HG03354 (cell line): Measurements from ENCODE around the gene CYSRT1.
"Not testable (repeated sequence)": the region's sequence is repeated elsewhere in the genome, so short reads cannot be mapped to it uniquely, and the experiment has no call there.

Experiments
- ATAC-seq: cut with Tn5 transposase; IDR thresholded peaks from one replicate; pipeline ENCODE4 v1.9.1; 2021; ENCODE audit warnings: mild to moderate bottlenecking; ENCODE audit not compliant: unreplicated experiment, poor library complexity, severe bottlenecking

Gene CYSRT1

GRCh38 chr9:137245450-137246421 is 20.8 kb downstream of the CYSRT1 start:
- no peak for ATAC-seq

GRCh38 chr9:137247135-137247915 is 22.4 kb downstream of the CYSRT1 start:
- ATAC-seq: no peak

GRCh38 chr9:137247916-137248175 is 22.9 kb downstream of the CYSRT1 start:
- no peak for ATAC-seq

GRCh38 chr9:137250329-137251193 is 25.6 kb downstream of the CYSRT1 start:
- ATAC-seq: no peak

- ATAC-seq: no peak
Observed at GRCh38 chr9:137251194-137251461, 26.2 kb downstream of the CYSRT1 start, which contains the start of gene STPG3. Gene STPG3, plus strand, starts transcription at chr9:137251286. Its CDS starts 1 bp downstream, at chr9:137251287.

- no peak for ATAC-seq
Observed at GRCh38 chr9:137251490-137252268, 26.7 kb downstream of the CYSRT1 start.

- no peak for ATAC-seq
Observed at GRCh38 chr9:137252555-137253506, 27.9 kb downstream of the CYSRT1 start.

- ATAC-seq: no peak
Observed at GRCh38 chr9:137253717-137254623, 29.0 kb downstream of the CYSRT1 start.

- peak; percentile 85 for ATAC-seq
Observed at GRCh38 chr9:137254624-137255447, 29.9 kb downstream of the CYSRT1 start, which contains the start of gene NELFB. Gene NELFB, plus strand, starts transcription at chr9:137255327.

GRCh38 chr9:137255448-137256114 is 30.6 kb downstream of the CYSRT1 start:
- peak; percentile 43 for ATAC-seq

- ATAC-seq: no peak
Observed at GRCh38 chr9:137256362-137256761, 31.4 kb downstream of the CYSRT1 start.

GRCh38 chr9:137256856-137257255 is 31.9 kb downstream of the CYSRT1 start:
- no peak for ATAC-seq

GRCh38 chr9:137262173-137262908 is 37.4 kb downstream of the CYSRT1 start:
- not testable (repeated sequence) for ATAC-seq

- ATAC-seq: no peak
Observed at GRCh38 chr9:137262909-137263285, 37.9 kb downstream of the CYSRT1 start.

GRCh38 chr9:137263506-137263905 is 38.5 kb downstream of the CYSRT1 start:
- ATAC-seq: no peak
